Measurements from ENCODE around the gene PEX11G. TPM values are rescaled to one million over a fixed set of nuclear protein-coding genes. Genes with fewer than 3 reads are reported as not detected.
A peak's percentile ranks its signal among the peaks of the same experiment; 100 is the strongest.

Gene PEX11G
- total and polyA plus RNA-seq, 9 of the 15 experiments (the other 6 are each of a cell fraction or from before 2014, with no cell fraction given): 0.07 to 3.2 (median 0.70) TPM; not detected in 1

GRCh38 chr19:7505682-7506384 is 17.0 kb upstream of the PEX11G start (continued):
- TF ChIP-seq PRDM10 (IDR thresholded peaks at IDR 0.05; ENCODE audit: partially characterized antibody) (peak; percentile 69), HBP1 (CRISPR knock-in tag; IDR thresholded peaks at IDR 0.05) (peak; percentile 41; the same call in 1 of the 2 replicates), ZFP36 (IDR thresholded peaks at IDR 0.05; ENCODE audit: low read depth, low read length, partially characterized antibody) (peak; percentile 54), OTX1 (CRISPR knock-in tag; IDR thresholded peaks at IDR 0.05) (0 out of 2 replicates have a peak, but pooled peaks have one; percentile 35), DMBX1 (CRISPR knock-in tag; IDR thresholded peaks at IDR 0.05; ENCODE audit: borderline replicate concordance) (0 out of 2 replicates have a peak, but pooled peaks have one; percentile 29), ZFP30 (CRISPR knock-in tag; IDR thresholded peaks at IDR 0.05; ENCODE audit: borderline replicate concordance) (no peak), BCLAF1 (IDR thresholded peaks at IDR 0.05; ENCODE audit: borderline replicate concordance in 1 of 2, control insufficient read depth in 1 of 2, low read depth in 2 of 2, low read length in 1 of 2) (no peak), ZFP91 (CRISPR knock-in tag; IDR thresholded peaks at IDR 0.05) (no peak), ZNF75A (CRISPR knock-in tag; IDR thresholded peaks at IDR 0.05) (no peak), DNMT1 (IDR thresholded peaks at IDR 0.05) (no peak), VEZF1 (CRISPR knock-in tag; IDR thresholded peaks at IDR 0.05) (peak; percentile 67), ZNF12 (CRISPR knock-in tag; IDR thresholded peaks at IDR 0.05) (no peak), PHF20 (IDR thresholded peaks at IDR 0.05; ENCODE audit: partially characterized antibody) (peak; percentile 41), L3MBTL2 (IDR thresholded peaks at IDR 0.05) (peak; percentile 88), ZKSCAN3 (CRISPR knock-in tag; IDR thresholded peaks at IDR 0.05) (no peak), BHLHE40 (IDR thresholded peaks at IDR 0.05; ENCODE audit: low read length) (peak; percentile 78)

Measured in K562 (cell line).